ENCODE data around the gene IGSF21.
A peak's percentile ranks its signal among the peaks of the same experiment; 100 is the strongest.

IGSF21 gene

GRCh38 chr1:18290740-18291412 lies 183.3 kb downstream of the IGSF21 start (continued):
- TF ChIP-seq ZFP30 (CRISPR knock-in tag; IDR thresholded peaks at IDR 0.05) (no peak), RARB (CRISPR knock-in tag; IDR thresholded peaks at IDR 0.05) (no peak)

GRCh38 chr1:18292531-18292930 lies 184.9 kb downstream of the IGSF21 start:
- no peak for ATAC-seq
- TF ChIP-seq ZFP3 (CRISPR knock-in tag; IDR thresholded peaks at IDR 0.05) = peak; percentile 62; the same call in 1 of the 2 replicates
- TF ChIP-seq ZC3H10 (CRISPR knock-in tag; IDR thresholded peaks at IDR 0.05) = no peak

GRCh38 chr1:18293291-18293690 lies 185.7 kb downstream of the IGSF21 start:
- ATAC-seq = no peak

GRCh38 chr1:18294437-18295176 lies 187.0 kb downstream of the IGSF21 start:
- TF ChIP-seq ZFP3 (CRISPR knock-in tag; IDR thresholded peaks at IDR 0.05) (no peak), ESRRG (CRISPR knock-in tag; IDR thresholded peaks at IDR 0.05) (no peak), ZNF8 (CRISPR knock-in tag; IDR thresholded peaks at IDR 0.05) (no peak), CSDC2 (CRISPR knock-in tag; IDR thresholded peaks at IDR 0.05) (no peak), TSHZ2 (CRISPR knock-in tag; IDR thresholded peaks at IDR 0.05) (no peak), RARB (CRISPR knock-in tag; IDR thresholded peaks at IDR 0.05) (no peak), TCF4 (CRISPR knock-in tag; IDR thresholded peaks at IDR 0.05; ENCODE audit: borderline replicate concordance) (no peak)
- no peak for ATAC-seq

More at GRCh38 chr1:18293291-18293690, 185.7 kb downstream of the IGSF21 start:
- TF ChIP-seq ARNTL (CRISPR knock-in tag; IDR thresholded peaks at IDR 0.05; ENCODE audit: borderline replicate concordance, low read depth) (no peak), PPARA (CRISPR knock-in tag; IDR thresholded peaks at IDR 0.05; ENCODE audit: borderline replicate concordance) (no peak), ZFP3 (CRISPR knock-in tag; IDR thresholded peaks at IDR 0.05) (no peak), ZC3H10 (CRISPR knock-in tag; IDR thresholded peaks at IDR 0.05) (no peak), ZFP30 (CRISPR knock-in tag; IDR thresholded peaks at IDR 0.05) (no peak)

- ATAC-seq = no peak
- TF ChIP-seq POU6F1 (CRISPR knock-in tag; IDR thresholded peaks at IDR 0.05; ENCODE audit: borderline replicate concordance, low read depth) = no peak
- no peak for TF ChIP-seq SNAI2 (CRISPR knock-in tag; IDR thresholded peaks at IDR 0.05)
- no peak for TF ChIP-seq ZFP30 (CRISPR knock-in tag; IDR thresholded peaks at IDR 0.05)
- no peak for TF ChIP-seq TCF4 (CRISPR knock-in tag; IDR thresholded peaks at IDR 0.05; ENCODE audit: borderline replicate concordance)
- TF ChIP-seq TSHZ2 (CRISPR knock-in tag; IDR thresholded peaks at IDR 0.05) = no peak
- TF ChIP-seq ZNF8 (CRISPR knock-in tag; IDR thresholded peaks at IDR 0.05) = no peak
- no peak for TF ChIP-seq BACH2 (CRISPR knock-in tag; IDR thresholded peaks at IDR 0.05; ENCODE audit: borderline replicate concordance)
- no peak for TF ChIP-seq ESRRG (CRISPR knock-in tag; IDR thresholded peaks at IDR 0.05)
- TF ChIP-seq ZC3H10 (CRISPR knock-in tag; IDR thresholded peaks at IDR 0.05) = no peak
- TF ChIP-seq ARNTL (CRISPR knock-in tag; IDR thresholded peaks at IDR 0.05; ENCODE audit: borderline replicate concordance, low read depth) = no peak
- TF ChIP-seq ISL1 (CRISPR knock-in tag; IDR thresholded peaks at IDR 0.05) = no peak
- TF ChIP-seq OSR1 (CRISPR knock-in tag; IDR thresholded peaks at IDR 0.05) = no peak
- TF ChIP-seq RARB (CRISPR knock-in tag; IDR thresholded peaks at IDR 0.05) = no peak
- no peak for TF ChIP-seq CSDC2 (CRISPR knock-in tag; IDR thresholded peaks at IDR 0.05)
Observed at GRCh38 chr1:18297896-18298648, 190.5 kb downstream of the IGSF21 start.

Data from SK-N-SH treated with all-trans-retinoic acid at 6 μM for 48 hours (cell line).